Gastrocnemius medialis (tissue), 4 donors: ENCODE results near the gene UQCC5.

Experiments
- POLR2A ChIP-seq, 2 donors: fragments of 450-650 bp; IDR thresholded peaks; one replicate each; pipeline ENCODE4 v1.6.1; 2017; ENCODE audit warnings: antibody characterized with exemption in 2 of 2, mild to moderate bottlenecking in 2 of 2, moderate library complexity in 2 of 2
- TF ChIP-seq, protein P1 (sequence below), 5 experiments: fragments of 450-650 bp in 3 of 5; fragments of 200-600 bp in 2 of 5; sonication (generic) in 2 of 5; IDR thresholded peaks in 4 of 5; conservative IDR thresholded peaks in 1 of 5; 1 replicate in 4 of 5; 2 replicates in 1 of 5; pipeline ENCODE4 v1.5.1; 2016 to 2019; ENCODE audit warnings: antibody characterized with exemption in 5 of 5, mild to moderate bottlenecking in 3 of 5, moderate library complexity in 3 of 5

DNA sequence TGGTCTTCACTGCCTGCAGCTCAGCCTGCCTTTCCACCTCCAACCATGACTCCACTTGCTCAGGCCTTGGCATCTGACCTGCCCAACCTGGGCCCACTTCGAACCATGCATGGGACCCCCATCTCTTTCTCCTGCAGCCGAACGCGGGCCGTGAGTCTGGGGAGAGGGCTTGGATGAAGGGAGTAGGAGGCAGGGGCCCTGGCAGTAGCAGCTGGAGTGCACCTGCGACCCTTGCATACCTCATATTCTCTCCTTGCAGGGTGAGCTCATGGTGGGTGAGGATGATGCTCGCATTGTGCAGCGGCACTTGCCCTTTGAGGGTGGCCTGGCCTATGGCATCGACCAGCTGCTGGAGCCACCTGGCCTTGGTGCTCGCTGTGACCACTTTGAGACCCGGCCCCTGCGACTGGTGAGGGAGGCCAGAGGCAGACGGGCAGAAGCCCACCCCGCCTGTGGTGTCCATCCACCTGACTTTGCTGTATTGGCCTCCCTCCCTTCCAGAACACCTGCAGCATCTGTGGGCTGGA is 16.2 kb upstream of the UQCC5 start:
- TF ChIP-seq, protein P1, sequence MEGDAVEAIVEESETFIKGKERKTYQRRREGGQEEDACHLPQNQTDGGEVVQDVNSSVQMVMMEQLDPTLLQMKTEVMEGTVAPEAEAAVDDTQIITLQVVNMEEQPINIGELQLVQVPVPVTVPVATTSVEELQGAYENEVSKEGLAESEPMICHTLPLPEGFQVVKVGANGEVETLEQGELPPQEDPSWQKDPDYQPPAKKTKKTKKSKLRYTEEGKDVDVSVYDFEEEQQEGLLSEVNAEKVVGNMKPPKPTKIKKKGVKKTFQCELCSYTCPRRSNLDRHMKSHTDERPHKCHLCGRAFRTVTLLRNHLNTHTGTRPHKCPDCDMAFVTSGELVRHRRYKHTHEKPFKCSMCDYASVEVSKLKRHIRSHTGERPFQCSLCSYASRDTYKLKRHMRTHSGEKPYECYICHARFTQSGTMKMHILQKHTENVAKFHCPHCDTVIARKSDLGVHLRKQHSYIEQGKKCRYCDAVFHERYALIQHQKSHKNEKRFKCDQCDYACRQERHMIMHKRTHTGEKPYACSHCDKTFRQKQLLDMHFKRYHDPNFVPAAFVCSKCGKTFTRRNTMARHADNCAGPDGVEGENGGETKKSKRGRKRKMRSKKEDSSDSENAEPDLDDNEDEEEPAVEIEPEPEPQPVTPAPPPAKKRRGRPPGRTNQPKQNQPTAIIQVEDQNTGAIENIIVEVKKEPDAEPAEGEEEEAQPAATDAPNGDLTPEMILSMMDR (IDR thresholded peaks at IDR 0.05 in 4 of 5, conservative IDR thresholded peaks at IDR 0.05 in 1 of 5): no peak
- TF ChIP-seq POLR2A (IDR thresholded peaks at IDR 0.05): no peak
